GM13976 (cell line): ENCODE measurements around the gene UGT1A9.

ENCODE experiments used
- DNase-seq: peaks from one replicate; pipeline ENCODE4 v3.0.0; 2012; ENCODE audit warnings: low spot score
- in situ Hi-C: fragments of 300-500 bp; cut with MboI; formaldehyde crosslinking; loops from one replicate; pipeline ENCODE4 v1.12.0; 2022; ENCODE audit warnings: low sequenced_read_pairs, mixed read lengths, inconsistent platforms; ENCODE audit not compliant: unreplicated experiment
- TF ChIP-seq, protein P1 (sequence below): IDR thresholded peaks from 2 replicates; pipeline ENCODE4 v1.5.1; 2012; ENCODE audit warnings: borderline replicate concordance, mild to moderate bottlenecking; ENCODE audit not compliant: insufficient read depth; ENCODE audit errors: extremely low read depth, missing control alignments, control extremely low read depth

The UGT1A9 gene

DNA sequence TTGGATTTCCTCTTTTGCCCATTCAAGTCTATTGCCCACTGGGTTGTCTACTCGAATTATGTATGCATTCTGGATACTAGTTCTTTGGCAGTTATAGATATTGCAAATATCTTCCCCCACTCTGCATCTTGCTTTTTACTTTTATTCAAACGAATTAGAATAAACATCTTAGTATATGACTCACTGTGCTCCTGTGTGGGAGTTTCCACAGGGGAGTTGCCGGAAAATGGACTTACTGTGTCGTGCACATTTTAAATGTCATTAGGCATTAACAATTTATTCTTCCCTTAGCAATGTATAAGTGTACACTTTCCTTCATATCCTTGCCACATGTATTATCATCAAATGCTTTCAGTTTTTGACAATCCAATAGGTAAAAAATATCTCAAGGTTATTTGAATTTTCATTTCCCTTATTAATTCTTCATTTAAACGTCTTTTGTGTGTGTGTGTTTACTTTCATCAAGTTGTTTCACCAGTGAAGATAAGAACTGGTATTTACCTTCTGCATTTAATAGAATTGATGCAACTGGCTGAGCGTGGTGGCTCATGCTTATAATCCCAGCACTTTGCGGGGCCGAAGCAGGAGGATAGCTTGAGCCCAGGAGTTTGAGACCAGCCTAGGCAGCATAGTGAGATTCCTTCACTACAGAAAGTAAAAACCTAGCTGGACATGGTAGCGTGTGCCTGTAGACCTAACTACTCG, 36.4 kb downstream of the UGT1A9 start:
- in situ Hi-C loops, result loop anchor here (25.0 kb wide), 2 partner anchors 246 to 421 kb away; no protein-coding TSS in a partner anchor
- DNase-seq, result no peak
- TF ChIP-seq, protein P1, sequence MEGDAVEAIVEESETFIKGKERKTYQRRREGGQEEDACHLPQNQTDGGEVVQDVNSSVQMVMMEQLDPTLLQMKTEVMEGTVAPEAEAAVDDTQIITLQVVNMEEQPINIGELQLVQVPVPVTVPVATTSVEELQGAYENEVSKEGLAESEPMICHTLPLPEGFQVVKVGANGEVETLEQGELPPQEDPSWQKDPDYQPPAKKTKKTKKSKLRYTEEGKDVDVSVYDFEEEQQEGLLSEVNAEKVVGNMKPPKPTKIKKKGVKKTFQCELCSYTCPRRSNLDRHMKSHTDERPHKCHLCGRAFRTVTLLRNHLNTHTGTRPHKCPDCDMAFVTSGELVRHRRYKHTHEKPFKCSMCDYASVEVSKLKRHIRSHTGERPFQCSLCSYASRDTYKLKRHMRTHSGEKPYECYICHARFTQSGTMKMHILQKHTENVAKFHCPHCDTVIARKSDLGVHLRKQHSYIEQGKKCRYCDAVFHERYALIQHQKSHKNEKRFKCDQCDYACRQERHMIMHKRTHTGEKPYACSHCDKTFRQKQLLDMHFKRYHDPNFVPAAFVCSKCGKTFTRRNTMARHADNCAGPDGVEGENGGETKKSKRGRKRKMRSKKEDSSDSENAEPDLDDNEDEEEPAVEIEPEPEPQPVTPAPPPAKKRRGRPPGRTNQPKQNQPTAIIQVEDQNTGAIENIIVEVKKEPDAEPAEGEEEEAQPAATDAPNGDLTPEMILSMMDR, result no peak

DNA sequence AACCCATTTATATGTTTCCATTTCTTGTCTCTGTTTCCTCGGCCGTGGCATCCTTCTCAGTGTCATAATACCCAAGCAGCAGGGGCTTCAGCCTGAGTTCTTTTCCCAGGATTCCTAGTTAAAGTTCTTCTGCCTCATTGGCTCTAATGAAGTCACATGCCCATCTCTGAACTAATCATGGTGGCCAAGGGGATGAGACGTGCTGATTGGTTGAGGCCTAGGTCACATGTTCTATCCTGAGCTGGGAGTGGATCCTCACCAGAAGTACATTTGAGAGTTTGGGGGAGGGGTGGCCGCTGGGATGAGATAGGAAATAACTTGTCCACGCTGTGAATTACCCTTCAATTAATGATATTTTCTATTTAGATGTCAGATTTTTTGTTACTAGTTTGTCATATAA, 37.2 kb downstream of the UGT1A9 start:
- in situ Hi-C loops, result loop anchor here (25.0 kb wide), 2 partner anchors 247 to 422 kb away; no protein-coding TSS in a partner anchor

DNA sequence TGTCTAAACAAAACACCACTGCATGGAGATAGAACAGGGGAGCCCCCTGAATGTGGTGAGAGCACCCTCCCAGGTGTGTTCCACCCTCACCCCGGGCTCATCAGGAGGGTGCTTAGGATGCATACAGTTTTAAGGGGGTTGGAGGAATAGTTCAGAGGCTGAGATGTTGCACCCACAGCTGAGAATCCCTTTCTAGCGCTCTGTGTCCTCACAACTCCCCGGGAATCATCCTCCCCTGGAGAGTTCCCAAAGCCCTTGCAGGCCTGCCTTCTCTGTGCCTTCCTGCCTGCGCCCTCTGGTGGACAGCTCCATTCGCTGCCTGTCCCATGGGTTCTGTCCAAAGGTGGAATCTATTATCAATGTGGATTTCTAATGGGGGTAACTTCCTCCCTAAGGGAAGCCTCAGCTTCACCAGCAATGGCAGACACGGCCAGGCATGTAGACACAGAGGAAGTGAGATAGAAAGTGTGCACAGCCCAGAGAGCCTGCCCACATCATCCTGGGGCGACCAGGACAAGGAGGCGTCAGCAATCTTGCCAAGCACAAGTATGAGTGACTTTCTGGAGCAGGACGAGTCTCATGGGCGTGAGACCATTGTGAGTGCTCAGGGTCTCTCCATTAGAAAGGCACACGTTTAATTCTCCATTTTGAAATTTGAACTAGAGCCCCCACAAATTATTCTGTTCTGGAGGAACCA, 39.8 kb downstream of the UGT1A9 start:
- peak; percentile 64 for DNase-seq
- TF ChIP-seq, protein P1, result peak; percentile 86
- in situ Hi-C loops, result loop anchor here (25.0 kb wide), 2 partner anchors 249 to 424 kb away; no protein-coding TSS in a partner anchor

More for the DNA sequence above, 37.2 kb downstream of the UGT1A9 start:
- TF ChIP-seq, protein P1, result no peak
- no peak for DNase-seq

DNA sequence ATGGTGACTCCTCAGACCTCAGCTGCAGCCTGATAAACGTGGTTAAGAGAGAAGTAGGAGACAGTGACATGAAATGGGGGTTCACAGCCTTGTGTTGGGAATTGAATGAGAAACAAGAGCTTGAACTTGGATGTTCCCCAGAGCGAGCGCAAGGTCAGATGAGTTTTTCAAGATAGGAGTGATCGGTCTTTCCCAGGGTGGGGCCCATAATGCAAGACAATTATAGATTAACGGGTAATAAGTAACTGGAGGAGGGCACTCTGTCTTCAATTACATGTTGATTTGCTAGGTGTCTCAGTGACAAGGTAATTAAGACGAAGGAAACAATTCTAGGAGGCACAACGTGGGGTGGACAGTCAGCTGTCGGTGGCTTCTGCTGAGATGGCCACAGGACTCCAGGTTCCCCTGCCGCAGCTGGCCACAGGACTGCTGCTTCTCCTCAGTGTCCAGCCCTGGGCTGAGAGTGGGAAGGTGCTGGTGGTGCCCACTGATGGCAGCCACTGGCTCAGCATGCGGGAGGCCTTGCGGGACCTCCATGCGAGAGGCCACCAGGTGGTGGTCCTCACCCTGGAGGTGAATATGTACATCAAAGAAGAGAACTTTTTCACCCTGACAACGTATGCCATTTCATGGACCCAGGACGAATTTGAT, 41.0 kb downstream of the UGT1A9 start, which contains the start of gene UGT1A5:
Gene UGT1A5, plus strand, starts transcription at position 297 of the 651 bp plus-strand sequence. Its CDS starts 85 bp downstream, at position 382.
- in situ Hi-C loops, result loop anchor here (25.0 kb wide), 2 partner anchors 250 to 425 kb away; no protein-coding TSS in a partner anchor
- TF ChIP-seq, protein P1, result no peak
- DNase-seq, result no peak

DNA sequence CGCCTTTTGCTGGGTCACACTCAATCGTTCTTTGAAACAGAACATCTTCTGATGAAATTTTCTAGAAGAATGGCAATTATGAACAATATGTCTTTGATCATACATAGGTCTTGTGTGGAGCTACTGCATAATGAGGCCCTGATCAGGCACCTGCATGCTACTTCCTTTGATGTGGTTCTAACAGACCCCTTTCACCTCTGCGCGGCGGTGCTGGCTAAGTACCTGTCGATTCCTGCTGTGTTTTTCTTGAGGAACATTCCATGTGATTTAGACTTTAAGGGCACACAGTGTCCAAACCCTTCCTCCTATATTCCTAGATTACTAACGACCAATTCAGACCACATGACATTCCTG, 41.5 kb downstream of the UGT1A9 start:
- no peak for DNase-seq
- TF ChIP-seq, protein P1, result no peak
- in situ Hi-C loops, result loop anchor here (25.0 kb wide), 2 partner anchors 251 to 426 kb away; no protein-coding TSS in a partner anchor

DNA sequence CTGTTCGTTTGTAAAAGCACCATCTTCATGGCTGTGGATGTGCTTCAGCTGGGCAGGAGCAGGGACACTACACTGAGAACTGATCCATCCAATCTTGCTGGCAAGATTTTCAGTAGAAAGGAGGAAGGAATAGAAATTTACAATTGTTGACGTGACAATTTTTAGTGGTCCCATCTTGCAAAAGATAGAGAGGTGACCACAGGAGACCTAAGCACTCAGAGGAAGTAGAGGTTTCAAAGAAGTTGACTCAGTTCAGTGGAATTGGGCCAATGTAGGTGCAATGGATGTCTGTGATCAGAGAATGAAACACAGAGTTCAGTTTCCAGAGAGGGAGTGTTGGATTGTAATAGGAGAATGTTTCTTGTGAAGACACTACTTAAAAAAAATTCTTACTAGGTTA, 42.4 kb downstream of the UGT1A9 start:
- in situ Hi-C loops, result loop anchor here (25.0 kb wide), 2 partner anchors 252 to 427 kb away; no protein-coding TSS in a partner anchor
- DNase-seq, result no peak
- TF ChIP-seq, protein P1, result no peak
